GM19467 (cell line): ENCODE results near the gene TOX2.

Experiments used
- ATAC-seq: cut with Tn5 transposase; IDR thresholded peaks from one replicate; pipeline ENCODE4 v1.9.1; 2021; ENCODE audit warnings: mild to moderate bottlenecking, moderate library complexity; ENCODE audit not compliant: unreplicated experiment

TOX2 gene

GRCh38 chr20:44073011-44073674 lies 158.5 kb downstream of the TOX2 start:
- ATAC-seq = no peak

DNA sequence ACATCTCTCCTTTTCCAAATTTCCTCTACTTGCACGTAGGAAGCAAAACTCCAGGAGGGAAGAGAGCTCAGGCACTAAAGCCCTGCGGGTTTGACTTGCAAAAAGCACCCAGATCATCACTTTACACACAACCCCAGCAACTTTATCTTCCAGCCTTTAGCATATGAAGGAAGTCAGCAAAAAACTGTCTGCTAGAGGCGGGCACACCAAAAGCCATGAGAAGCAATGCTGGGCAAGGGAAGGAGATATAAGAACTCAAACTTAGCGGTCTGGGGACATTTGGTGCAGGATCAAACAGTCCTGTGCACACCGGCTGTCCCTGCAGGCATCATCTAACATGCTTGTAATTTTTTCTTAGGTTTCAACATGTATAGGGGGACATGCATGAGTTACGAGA lies 159.0 kb downstream of the TOX2 start:
- no peak for ATAC-seq

DNA sequence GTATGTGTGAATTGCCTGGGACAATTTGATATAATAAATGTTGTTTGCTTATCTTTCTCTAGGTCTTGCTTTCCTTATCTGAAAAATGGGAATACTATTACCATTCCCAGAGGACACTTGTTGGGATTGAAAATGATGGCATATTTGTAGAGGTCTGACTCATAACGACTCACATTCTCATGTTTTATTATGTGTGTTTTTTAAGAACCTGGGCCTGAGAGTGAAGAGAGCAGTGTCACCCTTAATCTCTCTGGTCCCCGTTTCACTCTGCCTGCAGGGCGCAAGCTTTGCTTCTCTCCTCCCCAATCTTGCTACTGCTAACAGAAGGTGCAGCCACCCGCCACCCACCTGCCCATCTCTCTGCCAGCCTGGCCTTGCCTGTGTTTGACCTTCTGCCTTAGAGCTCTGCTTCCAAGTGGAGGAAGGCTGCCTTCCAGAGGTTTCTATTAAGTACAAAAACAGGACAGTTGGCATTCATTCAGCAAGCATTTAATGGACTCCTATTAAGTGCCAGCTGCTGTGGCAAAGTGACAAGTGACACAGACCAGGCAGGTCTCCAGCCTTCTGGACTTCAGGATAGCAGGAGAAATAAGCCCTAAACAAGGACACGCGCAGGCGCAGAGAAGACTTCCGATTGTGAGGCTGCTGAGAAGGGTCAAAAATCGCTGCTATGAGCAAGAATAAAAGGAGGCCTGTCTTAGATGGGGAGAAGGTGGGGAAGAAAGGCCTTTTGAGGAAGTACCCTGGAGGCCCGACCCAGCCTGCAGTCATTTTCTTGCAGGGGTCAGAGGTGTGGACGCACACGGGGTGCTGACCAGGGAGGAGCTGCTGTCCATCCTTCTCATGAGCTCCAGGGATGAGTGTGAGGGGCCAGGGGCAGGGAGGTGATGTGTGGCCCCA lies 159.8 kb downstream of the TOX2 start:
- no peak for ATAC-seq

DNA sequence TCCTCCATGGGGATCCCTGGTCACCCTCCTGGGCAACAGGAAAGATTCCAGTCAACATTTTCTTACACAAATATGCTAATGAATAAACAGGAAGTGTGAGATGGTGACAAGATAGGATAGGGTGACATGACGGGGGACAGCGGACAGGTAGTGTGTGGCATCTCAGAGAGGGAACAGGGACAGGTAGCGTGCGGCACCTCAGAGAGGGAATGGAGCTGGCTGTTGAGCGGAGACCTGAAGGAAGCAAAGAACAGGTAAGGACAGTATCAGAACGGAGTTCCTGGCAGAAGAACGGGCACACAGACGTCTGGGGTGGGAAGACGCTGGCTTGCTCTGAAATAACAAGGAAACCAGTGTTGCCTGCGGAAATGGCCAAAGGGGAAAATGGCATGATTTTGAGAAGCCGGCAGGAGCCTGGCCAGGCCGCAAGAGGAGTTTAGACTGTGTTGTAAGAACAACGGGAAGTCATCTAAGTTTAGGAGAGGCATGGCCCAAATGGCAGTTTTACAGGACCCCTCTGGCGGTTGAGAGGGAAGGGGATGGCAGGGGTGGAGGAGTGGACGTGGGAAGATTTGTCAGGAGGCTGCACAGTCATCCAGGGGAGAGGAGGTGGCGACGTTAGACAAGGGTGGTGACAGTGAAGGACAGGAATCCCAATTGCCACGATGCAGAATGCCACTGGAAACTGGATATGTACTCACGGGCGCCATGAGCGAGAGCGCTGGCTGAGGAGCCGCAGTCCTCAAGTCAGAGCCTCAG lies 160.7 kb downstream of the TOX2 start:
- ATAC-seq = no peak

- no peak for ATAC-seq
Measured at GRCh38 chr20:44075950-44076232, 161.2 kb downstream of the TOX2 start.

DNA sequence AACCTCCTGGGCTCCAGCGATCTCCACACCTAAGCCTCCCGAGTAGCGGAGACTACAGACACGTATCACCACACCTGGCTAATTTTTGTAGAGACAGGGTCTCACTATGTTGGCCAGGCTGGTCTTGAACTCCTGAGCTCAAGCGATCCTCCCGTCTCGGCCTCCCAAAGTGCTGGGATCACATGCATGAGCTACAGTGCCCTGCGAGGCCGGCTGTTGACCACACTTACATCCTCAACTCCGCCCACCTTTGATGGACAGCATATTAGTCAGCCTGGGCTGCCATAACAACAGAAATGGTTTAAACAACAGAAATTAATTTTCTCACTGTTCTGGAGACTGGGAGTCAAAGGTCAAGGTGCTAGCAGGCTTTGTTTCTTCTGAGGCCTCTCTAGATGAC lies 164.6 kb downstream of the TOX2 start:
- no peak for ATAC-seq

DNA sequence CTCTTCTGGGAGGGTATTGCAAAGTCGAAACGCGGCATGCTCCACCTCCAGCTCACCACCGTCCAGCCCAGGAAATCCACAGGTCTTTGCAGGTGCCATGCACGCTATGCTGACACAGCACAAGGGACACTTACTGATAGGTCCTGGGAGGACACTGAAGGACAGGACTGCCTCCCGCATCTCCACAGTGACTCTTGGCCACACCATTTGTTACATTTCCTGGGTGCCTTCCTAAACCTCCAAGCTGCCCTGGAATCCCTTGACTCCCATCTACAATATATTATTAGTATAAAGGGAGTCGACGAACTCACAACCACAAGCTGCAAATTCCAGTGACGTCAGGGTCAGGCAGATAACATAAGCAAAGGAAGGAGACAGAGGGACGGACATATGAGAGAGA lies 165.4 kb downstream of the TOX2 start:
- no peak for ATAC-seq

DNA sequence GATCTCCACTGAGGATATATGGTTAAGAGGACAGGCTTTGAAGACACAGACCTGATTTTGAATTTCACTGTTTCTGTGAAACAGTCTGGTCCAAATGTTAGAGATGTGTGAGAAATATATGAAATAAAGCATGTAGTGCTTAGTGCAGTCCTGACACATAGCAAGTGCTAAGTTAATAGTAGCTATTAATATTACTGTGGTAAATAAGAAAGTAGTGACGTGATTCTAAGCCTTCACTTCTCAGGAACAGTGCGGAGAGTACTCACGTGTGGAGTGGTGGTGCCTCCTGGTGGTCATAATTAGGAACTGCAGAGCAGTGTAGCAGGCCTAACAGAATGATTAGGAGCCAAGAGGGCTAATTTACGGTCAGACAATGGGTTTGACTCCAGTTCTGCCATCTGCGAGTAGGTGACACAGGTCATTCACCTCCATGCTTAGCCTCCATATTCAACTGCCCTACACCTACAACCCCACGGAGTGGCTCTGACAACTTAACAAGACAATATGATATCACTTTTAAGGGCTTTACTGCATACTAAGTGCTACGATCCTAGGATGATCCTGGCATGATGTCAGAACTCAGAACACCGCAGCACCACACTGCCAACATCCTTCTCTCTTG lies 166.1 kb downstream of the TOX2 start:
- peak; percentile 81 for ATAC-seq

DNA sequence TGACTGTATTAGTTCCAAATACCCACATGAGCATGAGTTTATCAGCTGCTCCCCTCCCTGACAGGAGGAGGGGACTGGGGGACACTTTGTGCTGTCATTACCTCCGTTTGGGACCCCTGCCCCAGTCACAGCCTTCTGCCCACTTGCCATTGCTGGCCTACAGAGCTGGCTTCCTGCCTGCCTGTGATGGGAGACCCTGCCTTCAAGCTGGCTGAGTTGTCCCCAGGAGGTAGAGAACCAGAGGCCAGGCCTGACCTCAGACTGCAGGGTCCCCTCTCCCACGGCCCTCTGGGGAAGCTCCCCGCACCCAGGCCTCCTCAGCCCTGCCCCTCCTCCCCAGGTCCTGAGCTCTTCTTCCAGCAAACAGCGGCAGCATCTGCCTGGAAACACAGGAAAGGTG lies 166.8 kb downstream of the TOX2 start:
- no peak for ATAC-seq

DNA sequence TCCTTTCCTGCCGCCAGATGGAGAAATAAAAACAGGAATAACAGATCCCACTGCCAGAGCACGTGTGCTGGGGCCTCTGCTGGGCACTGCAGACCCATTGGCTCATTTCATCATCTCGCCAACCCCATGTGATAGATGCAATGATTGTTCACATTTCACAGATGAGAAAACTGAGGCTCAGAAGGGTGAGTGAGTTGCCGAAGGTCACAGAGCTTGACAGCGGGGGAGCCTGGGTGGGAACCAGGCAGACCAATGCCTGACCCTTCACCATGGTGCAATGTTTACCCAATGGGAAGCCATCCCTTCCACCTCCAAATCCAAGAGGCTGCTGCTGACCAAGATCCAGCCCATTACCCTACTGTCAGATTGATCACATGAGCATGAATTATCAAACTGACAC lies 167.2 kb downstream of the TOX2 start:
- no peak for ATAC-seq

DNA sequence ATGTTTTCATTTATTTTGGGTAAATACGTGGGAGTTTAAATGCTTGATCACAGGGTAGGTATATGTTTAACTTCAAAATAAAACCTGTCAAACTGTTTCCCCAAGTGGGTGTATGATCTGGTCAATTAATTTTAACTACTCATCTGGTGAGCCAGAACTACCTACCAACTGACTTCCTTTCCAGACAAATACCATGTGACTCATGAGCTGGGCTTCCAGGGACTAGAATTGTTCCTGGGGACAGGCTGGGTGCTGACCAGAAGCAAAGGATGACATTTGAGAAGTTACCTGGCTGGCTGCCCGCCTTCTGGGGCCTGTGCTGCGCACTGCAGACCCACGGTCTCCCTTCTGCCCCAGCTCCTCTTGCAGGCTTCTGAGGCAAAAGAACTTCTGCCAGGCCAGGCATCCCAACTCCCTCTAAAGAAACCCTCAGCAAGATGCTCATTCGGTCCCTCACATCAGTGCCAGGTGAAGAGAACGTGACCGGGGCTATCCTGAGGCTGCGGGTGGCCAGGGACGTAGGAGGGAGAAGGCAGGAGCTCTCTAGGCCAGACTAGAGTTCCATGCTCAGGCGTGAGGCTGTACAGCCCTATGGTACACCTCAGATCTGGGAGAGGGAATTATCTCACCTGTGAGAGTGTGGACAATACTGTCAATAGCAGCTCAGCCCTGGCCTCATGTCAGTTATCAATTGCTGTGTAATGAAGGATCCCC lies 168.7 kb downstream of the TOX2 start:
- ATAC-seq = no peak

DNA sequence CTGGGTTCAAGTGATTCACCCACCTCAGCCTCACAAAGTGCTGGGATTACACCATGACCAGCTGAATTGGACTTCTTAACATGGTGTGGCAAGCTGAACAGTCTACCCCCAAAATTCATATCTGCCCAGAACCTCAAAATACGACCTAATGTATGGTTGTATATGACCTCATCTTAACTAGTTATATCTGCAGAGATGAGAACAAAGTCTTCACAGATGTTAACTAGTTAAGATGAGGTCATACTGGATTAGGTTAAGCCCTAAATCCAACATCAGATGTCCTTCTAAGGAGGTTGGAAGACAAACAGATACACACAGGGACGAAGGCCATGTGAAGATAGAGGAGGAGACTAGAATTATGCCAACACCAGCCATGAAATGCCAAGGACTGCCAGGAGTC lies 169.8 kb downstream of the TOX2 start:
- ATAC-seq = no peak

DNA sequence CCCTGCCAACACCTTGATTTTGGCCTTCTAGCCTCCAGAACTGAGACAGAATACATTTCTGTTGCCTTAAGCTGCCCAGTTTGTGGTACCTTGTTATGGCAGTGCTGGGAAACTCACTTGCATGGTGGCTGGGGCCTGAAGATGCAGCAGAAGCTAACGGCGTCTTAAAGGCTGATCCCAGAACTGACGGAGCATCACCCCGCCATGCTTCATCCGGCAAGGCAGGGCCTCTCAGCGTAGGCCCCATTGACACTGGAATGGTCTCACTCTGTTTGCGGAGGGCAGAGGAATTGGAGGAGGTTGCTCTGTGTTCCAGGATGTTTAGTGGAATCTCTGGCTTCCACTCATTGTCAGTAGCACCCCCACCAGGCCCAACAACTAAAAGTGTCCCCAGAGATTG lies 170.2 kb downstream of the TOX2 start:
- no peak for ATAC-seq

DNA sequence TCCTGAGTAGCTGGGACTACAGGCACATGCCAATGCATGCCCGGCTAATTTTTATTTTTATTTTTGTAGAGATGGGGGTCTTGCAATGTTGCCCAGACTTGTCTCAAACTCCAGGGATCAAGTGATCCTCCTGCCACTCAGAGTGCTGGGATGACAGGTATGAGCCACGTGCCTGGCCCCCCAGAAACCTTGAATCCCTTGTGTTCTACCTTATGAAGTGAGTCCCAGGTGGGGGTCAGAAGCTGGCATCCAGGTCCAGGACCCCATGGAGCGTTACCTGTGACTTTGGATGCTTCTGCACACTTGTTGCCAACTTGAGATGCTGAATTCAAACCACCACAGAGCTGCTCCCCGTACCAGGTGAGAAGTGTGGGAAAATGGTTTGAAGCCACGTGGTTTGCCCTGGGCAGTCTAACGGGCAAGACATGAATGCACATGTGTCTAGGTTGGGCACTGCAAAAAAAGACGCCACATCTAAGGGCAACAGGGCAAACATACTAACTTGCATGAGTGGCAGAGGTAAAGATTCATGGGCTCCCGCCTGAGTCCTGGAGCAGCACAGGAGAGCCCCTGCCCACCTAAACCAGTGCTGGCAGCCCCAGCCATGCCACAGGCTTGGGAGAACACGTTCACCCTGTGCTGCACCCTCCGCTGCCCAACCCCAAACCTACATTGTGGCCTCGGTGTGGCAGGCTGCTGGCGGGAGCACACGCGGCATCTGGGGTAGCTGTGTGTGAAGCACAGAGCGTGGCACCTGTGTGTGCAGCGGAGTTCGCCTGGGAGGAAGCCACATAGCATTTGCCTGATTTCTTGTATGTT lies 171.2 kb downstream of the TOX2 start:
- ATAC-seq = no peak

- no peak for ATAC-seq
Measured at GRCh38 chr20:44087051-44087856, 172.6 kb downstream of the TOX2 start.

- ATAC-seq = no peak
Measured at GRCh38 chr20:44087857-44088120, 173.1 kb downstream of the TOX2 start.

DNA sequence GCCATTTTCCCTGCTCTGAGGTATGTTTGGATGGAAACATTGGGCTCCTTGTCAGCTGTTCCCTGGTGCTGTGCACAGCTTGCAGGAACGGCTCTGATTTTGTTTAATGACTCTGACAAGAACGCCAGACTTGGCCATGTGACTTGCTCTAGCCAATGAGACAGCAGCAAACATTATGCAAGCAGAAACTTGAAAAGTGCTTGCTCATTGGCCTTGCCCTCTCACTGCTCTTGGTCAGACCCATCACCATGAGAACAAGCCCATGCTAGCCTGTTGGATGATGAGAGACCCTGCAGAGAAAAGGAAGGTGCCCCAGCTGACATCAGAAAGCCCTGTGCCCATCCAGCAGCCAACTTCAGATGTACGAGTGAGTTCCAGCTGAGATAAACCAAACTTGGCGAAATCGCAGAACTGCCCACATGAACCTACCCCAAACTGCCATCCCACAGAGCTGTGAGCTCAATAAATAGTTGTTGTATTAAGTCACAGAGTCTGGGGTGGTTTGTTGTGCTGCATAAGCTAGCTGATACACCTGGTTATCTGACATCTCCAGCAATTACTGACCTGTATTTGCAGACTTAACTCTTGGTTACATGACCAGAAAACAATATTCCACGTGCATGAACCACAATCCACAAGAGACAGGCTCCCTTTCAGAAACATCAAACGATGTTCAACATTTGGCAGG lies 175.5 kb downstream of the TOX2 start:
- ATAC-seq = no peak

DNA sequence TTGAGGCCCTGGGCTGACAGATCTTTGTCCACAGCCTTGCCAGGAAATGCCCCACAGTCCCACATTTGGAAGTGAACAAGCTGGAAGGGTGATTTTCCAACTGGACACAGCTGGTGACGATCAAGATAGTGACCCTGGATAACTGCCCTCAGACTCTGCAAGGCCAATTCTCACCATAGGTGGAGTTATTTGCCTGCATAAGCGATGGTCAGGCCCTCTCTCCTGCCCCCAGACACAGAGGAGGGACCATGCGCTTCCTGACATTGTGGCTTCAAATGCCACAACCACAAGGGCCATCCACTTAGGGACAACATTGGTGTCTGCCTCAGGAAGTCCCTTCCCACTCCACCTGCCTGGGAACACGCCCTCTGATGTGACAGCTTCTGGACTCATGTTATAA lies 176.4 kb downstream of the TOX2 start:
- no peak for ATAC-seq
